GM12864 (cell line): Measurements from ENCODE around the gene PPP1CB.

ENCODE experiments used
- DNase-seq: peaks from one replicate; pipeline ENCODE4 v3.0.0-alpha.2; 2011; ENCODE audit warnings: low read depth
- H3K4me3 ChIP-seq: 2 replicates; pipeline ENCODE4 v1.5.1; 2011; ENCODE audit warnings: mild to moderate bottlenecking, low read depth, low read length, control low read depth
- CTCF ChIP-seq: IDR thresholded peaks from 2 replicates; pipeline ENCODE4 v1.5.1; 2011; ENCODE audit warnings: low read depth, mild to moderate bottlenecking, moderate library complexity, low read length, control low read depth, inconsistent platforms; ENCODE audit errors: missing control alignments

Gene PPP1CB

GRCh38 chr2:28750316-28751251, 1.0 kb upstream of the PPP1CB start:
- no peak for TF ChIP-seq CTCF
- peak overlapping the region; percentile 98 for H3K4me3 ChIP-seq
- no peak for DNase-seq

GRCh38 chr2:28751956-28752630, 463 bp downstream of the PPP1CB start:
- H3K4me3 ChIP-seq, result peak overlapping the region; percentile 98
- no peak for DNase-seq
- no peak for TF ChIP-seq CTCF

- no peak for TF ChIP-seq CTCF
- peak overlapping the region; percentile 98 for H3K4me3 ChIP-seq
- DNase-seq, result no peak
Measured at GRCh38 chr2:28752631-28753376, 1.2 kb downstream of the PPP1CB start.

- no peak overlapping the region for H3K4me3 ChIP-seq
- no peak for TF ChIP-seq CTCF
- no peak for DNase-seq
Measured at GRCh38 chr2:28754321-28754720, 2.7 kb downstream of the PPP1CB start.

GRCh38 chr2:28755421-28755820, 3.8 kb downstream of the PPP1CB start:
- no peak for DNase-seq
- no peak overlapping the region for H3K4me3 ChIP-seq
- TF ChIP-seq CTCF, result no peak

- no peak for DNase-seq
- H3K4me3 ChIP-seq, result no peak overlapping the region
- no peak for TF ChIP-seq CTCF
Measured at GRCh38 chr2:28758459-28758858, 6.8 kb downstream of the PPP1CB start.
